ENCODE measurements around the gene SLC46A1.

Gene SLC46A1

DNA sequence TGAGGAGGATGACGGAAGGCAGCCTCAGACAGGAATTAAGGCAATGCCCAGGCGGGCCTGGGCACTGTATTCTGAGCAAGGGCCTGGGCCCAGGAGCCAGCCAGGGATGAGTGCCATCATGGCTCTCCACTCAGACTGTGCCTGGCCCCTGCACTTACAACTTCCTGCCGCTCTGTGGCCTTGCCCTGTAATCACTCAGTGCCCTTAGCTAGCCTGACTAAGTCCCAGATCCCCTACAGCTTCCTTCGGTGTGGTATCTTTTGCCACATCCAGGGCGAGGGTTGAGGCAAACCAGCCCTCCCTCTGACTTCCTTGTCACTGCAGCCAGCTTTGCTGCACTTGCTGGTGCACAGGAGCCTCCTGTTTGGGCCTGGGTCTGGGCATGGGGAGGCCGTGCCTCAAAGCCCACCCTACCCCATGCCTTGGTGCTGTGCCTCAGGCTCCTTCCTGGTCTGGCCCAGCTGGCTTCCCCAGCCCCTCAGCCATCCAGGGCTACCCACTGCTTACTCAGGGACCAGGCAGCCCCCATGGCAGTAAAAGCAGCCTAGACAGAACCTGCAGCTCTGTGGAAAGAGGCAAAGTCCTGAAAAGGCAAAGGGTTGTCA, 9.3 kb downstream of the SLC46A1 start:
- Histone ChIP-seq H3K79me2 (ENCODE audit: insufficient read depth, low read length) (no peaks in the 10 kb centered on the region), H3F3A (ENCODE audit: low read depth) (no peaks in the 10 kb centered on the region), H3K9me3 (ENCODE audit: insufficient read depth, low read depth, low read length) (no peaks in the 10 kb centered on the region), H2AFZ (ENCODE audit: low read length) (no peak overlapping the region), H3K9ac (ENCODE audit: low read depth, low read length, poor library complexity, severe bottlenecking) (no peak overlapping the region), H4K20me1 (ENCODE audit: insufficient read depth, low read length, poor library complexity, severe bottlenecking) (no peaks in the 10 kb centered on the region), H3K27me3 (ENCODE audit: insufficient read depth, low read length, poor library complexity, severe bottlenecking) (no peaks in the 10 kb centered on the region), H3K9me2 (replicated peaks; ENCODE audit: low read depth, low read length) (no peaks in the 10 kb centered on the region), H3K4me2 (ENCODE audit: low read depth, low read length, poor library complexity, severe bottlenecking) (no peak overlapping the region), H3K4me1 (ENCODE audit: insufficient read depth, low read length, poor library complexity, severe bottlenecking) (no peaks in the 10 kb centered on the region), H3K36me3 (ENCODE audit: insufficient read depth, low read length) (no peaks in the 10 kb centered on the region), H3K4me3 (ENCODE audit: low read length, poor library complexity, severe bottlenecking) (no peak overlapping the region)
- TF ChIP-seq, protein P1, sequence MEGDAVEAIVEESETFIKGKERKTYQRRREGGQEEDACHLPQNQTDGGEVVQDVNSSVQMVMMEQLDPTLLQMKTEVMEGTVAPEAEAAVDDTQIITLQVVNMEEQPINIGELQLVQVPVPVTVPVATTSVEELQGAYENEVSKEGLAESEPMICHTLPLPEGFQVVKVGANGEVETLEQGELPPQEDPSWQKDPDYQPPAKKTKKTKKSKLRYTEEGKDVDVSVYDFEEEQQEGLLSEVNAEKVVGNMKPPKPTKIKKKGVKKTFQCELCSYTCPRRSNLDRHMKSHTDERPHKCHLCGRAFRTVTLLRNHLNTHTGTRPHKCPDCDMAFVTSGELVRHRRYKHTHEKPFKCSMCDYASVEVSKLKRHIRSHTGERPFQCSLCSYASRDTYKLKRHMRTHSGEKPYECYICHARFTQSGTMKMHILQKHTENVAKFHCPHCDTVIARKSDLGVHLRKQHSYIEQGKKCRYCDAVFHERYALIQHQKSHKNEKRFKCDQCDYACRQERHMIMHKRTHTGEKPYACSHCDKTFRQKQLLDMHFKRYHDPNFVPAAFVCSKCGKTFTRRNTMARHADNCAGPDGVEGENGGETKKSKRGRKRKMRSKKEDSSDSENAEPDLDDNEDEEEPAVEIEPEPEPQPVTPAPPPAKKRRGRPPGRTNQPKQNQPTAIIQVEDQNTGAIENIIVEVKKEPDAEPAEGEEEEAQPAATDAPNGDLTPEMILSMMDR (conservative IDR thresholded peaks at IDR 0.05; ENCODE audit: low read length), result no peak
- no peak for TF ChIP-seq EZH2phosphoT487 (IDR thresholded peaks at IDR 0.05; ENCODE audit: borderline replicate concordance)

GRCh38 chr17:28395968-28396367, 10.0 kb downstream of the SLC46A1 start:
- H3F3A ChIP-seq (ENCODE audit: low read depth), result no peaks in the 10 kb centered on the region
- no peaks in the 10 kb centered on the region for H4K20me1 ChIP-seq (ENCODE audit: insufficient read depth, low read length, poor library complexity, severe bottlenecking)
- H3K4me3 ChIP-seq (ENCODE audit: low read length, poor library complexity, severe bottlenecking), result no peak overlapping the region
- no peaks in the 10 kb centered on the region for H3K9me2 ChIP-seq (replicated peaks; ENCODE audit: low read depth, low read length)
- no peaks in the 10 kb centered on the region for H3K36me3 ChIP-seq (ENCODE audit: insufficient read depth, low read length)
- no peak overlapping the region for H3K4me2 ChIP-seq (ENCODE audit: low read depth, low read length, poor library complexity, severe bottlenecking)
- H2AFZ ChIP-seq (ENCODE audit: low read length), result no peak overlapping the region
- H3K27me3 ChIP-seq (ENCODE audit: insufficient read depth, low read length, poor library complexity, severe bottlenecking), result no peaks in the 10 kb centered on the region
- TF ChIP-seq, protein P1 (conservative IDR thresholded peaks at IDR 0.05; ENCODE audit: low read length), result no peak
- no peak for TF ChIP-seq EZH2phosphoT487 (IDR thresholded peaks at IDR 0.05; ENCODE audit: borderline replicate concordance)
- H3K9ac ChIP-seq (ENCODE audit: low read depth, low read length, poor library complexity, severe bottlenecking), result no peak overlapping the region
- no peaks in the 10 kb centered on the region for H3K79me2 ChIP-seq (ENCODE audit: insufficient read depth, low read length)
- H3K9me3 ChIP-seq (ENCODE audit: insufficient read depth, low read depth, low read length), result no peaks in the 10 kb centered on the region
- H3K4me1 ChIP-seq (ENCODE audit: insufficient read depth, low read length, poor library complexity, severe bottlenecking), result no peaks in the 10 kb centered on the region

DNA sequence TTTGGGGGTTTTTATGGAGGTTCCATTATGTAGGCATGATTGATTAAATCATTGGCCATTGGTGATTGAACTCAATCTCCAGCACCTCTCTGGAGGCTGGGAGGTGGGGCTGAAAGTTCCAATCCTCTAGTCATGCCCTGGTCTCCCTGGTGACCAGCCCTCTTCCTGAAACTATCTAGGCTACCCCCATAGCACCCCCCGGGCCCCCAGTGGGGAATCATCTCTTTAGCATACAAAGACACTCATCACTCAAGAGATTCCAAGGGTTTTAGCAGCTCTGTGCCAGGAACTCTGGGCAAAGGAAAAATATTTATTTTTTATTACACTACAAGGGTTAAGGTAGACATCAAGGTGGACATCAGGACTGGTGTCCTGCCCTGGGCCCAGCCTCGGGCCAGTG, 10.6 kb downstream of the SLC46A1 start:
- TF ChIP-seq, protein P1 (conservative IDR thresholded peaks at IDR 0.05; ENCODE audit: low read length), result no peak
- TF ChIP-seq EZH2phosphoT487 (IDR thresholded peaks at IDR 0.05; ENCODE audit: borderline replicate concordance), result no peak
- no peaks in the 10 kb centered on the region for H3K4me1 ChIP-seq (ENCODE audit: insufficient read depth, low read length, poor library complexity, severe bottlenecking)

More for the DNA sequence above, 10.6 kb downstream of the SLC46A1 start:
- no peak overlapping the region for H2AFZ ChIP-seq (ENCODE audit: low read length)
- no peak overlapping the region for H3K4me2 ChIP-seq (ENCODE audit: low read depth, low read length, poor library complexity, severe bottlenecking)
- H3K9me2 ChIP-seq (replicated peaks; ENCODE audit: low read depth, low read length), result no peaks in the 10 kb centered on the region
- no peaks in the 10 kb centered on the region for H3K9me3 ChIP-seq (ENCODE audit: insufficient read depth, low read depth, low read length)
- H4K20me1 ChIP-seq (ENCODE audit: insufficient read depth, low read length, poor library complexity, severe bottlenecking), result no peaks in the 10 kb centered on the region
- no peaks in the 10 kb centered on the region for H3K36me3 ChIP-seq (ENCODE audit: insufficient read depth, low read length)
- no peaks in the 10 kb centered on the region for H3K79me2 ChIP-seq (ENCODE audit: insufficient read depth, low read length)
- H3K27me3 ChIP-seq (ENCODE audit: insufficient read depth, low read length, poor library complexity, severe bottlenecking), result no peaks in the 10 kb centered on the region
- H3F3A ChIP-seq (ENCODE audit: low read depth), result no peaks in the 10 kb centered on the region
- H3K4me3 ChIP-seq (ENCODE audit: low read length, poor library complexity, severe bottlenecking), result no peak overlapping the region
- no peak overlapping the region for H3K9ac ChIP-seq (ENCODE audit: low read depth, low read length, poor library complexity, severe bottlenecking)
